ENCODE measurements around the gene CDH4. TPM values are rescaled to one million over a fixed set of nuclear protein-coding genes. Genes with fewer than 3 reads are reported as not detected.

CDH4 gene
- total and polyA plus RNA-seq, 2 of the 13 experiments (the other 11 are each of a cell fraction or from before 2014, with no cell fraction given): not detected

GRCh38 chr20:61537239-61538182 lies 285.4 kb downstream of the CDH4 start:
- intact Hi-C loops (cut with micrococcal nuclease; ENCODE audit: unreplicated experiment) (no loop called here), in situ Hi-C loops (cut with HindIII; ENCODE audit: extremely low pct_ligation_motif_present, low pct_unique_long_range_greater_than_20kb) (no loop called here)
- no peak overlapping the region for H3K27ac ChIP-seq (ENCODE audit: extremely low read length, insufficient read depth, low read length)
- no peaks in the 10 kb centered on the region; the same call in 1 of the 2 replicates for H4K20me1 ChIP-seq (ENCODE audit: insufficient read depth, low read length)
- no peak overlapping the region for H3K4me3 ChIP-seq (replicated peaks in 1 of 3; ENCODE audit: insufficient read depth in 1 of 3, low read depth in 2 of 3, low read length in 3 of 3)
- CTCF ChIA-PET (ENCODE audit: low intra/inter-chr PET ratio, low total read pairs): no interaction called here
- POLR2A ChIA-PET: no interaction called here
- no peak for DNase-seq (ENCODE audit: low spot score)
- no peak for FAIRE-seq
- no peak overlapping the region for H2AFZ ChIP-seq (ENCODE audit: low read length)
- H3K9me3 ChIP-seq (ENCODE audit: low read length): no peaks in the 10 kb centered on the region
- ATAC-seq: no peak
- no peak overlapping the region for H3K4me2 ChIP-seq (ENCODE audit: low read depth, low read length)
- BruUV-seq (replicated peaks): no TSS peak
- WGBS (ENCODE audit: low lambda C conversion rate): 22% methylated on average over 24 of the region's 25 CpGs
- H3K79me2 ChIP-seq (ENCODE audit: insufficient read depth, low read length): no peaks in the 10 kb centered on the region
- peaks cover 20 to 88% of the 10 kb centered on the region in 2 experiments; a peak in 4 of 5 replicates for H3K27me3 ChIP-seq (ENCODE audit: control insufficient read depth in 1 of 2, insufficient read depth in 2 of 2, low read length in 2 of 2)
- no peaks in the 10 kb centered on the region for H3K4me1 ChIP-seq (ENCODE audit: insufficient read depth, low read length)
- H3K9ac ChIP-seq (ENCODE audit: insufficient read depth, low read depth, low read length): no peak overlapping the region
- no peaks in the 10 kb centered on the region for H3K36me3 ChIP-seq (replicated peaks in 1 of 2; ENCODE audit: control insufficient read depth in 1 of 2, insufficient read depth in 2 of 2, low read length in 2 of 2)
- TF ChIP-seq ZNF781 (CRISPR knock-in tag; IDR thresholded peaks at IDR 0.05; ENCODE audit: borderline replicate concordance, not compliant biosample characterization) (no peak), REXO4 (CRISPR knock-in tag; IDR thresholded peaks at IDR 0.05; ENCODE audit: borderline replicate concordance) (no peak), TBX2 (CRISPR knock-in tag; IDR thresholded peaks at IDR 0.05; ENCODE audit: borderline replicate concordance) (no peak), ZNF513 (CRISPR knock-in tag; conservative IDR thresholded peaks at IDR 0.05) (no peak), ZNF343 (CRISPR knock-in tag; IDR thresholded peaks at IDR 0.05) (no peak), POLR2AphosphoS5 (IDR thresholded peaks at IDR 0.05; ENCODE audit: low read depth, low read length) (no peak), YEATS4 (CRISPR knock-in tag; IDR thresholded peaks at IDR 0.05; ENCODE audit: borderline replicate concordance) (no peak), ZNF335 (CRISPR knock-in tag; IDR thresholded peaks at IDR 0.05) (no peak), ZNF282 (IDR thresholded peaks at IDR 0.05; ENCODE audit: partially characterized antibody) (no peak), TCF7 (IDR thresholded peaks at IDR 0.05; ENCODE audit: low read depth) (no peak), ETV5 (CRISPR knock-in tag; IDR thresholded peaks at IDR 0.05; ENCODE audit: borderline replicate concordance) (no peak), ZNF800 (CRISPR knock-in tag; IDR thresholded peaks at IDR 0.05) (no peak), NR3C1 (CRISPR knock-in tag; IDR thresholded peaks at IDR 0.05) (no peak), GMEB2 (CRISPR knock-in tag; IDR thresholded peaks at IDR 0.05; ENCODE audit: low read depth) (no peak)

Data from HepG2 (cell line).